Measurements from ENCODE around the gene AIDA.

DNA sequence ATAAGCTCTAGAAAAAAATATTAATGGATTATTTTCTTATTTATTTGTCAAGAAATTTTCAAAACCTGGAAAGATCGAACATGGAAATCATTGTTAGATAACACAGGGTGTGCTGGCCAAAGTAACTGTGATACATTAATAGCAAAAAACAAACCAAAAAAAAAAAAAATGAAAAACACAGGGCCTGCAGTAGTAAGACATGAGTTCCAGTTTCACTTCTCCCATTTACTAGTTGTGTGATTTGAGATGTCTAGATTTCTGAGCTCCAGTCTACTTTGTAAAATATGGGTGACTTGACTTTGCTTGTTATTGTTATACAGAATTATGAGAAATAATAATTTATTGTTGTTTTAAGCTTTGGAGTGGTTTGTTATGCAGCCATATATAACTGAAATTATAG lies 38.4 kb upstream of the AIDA start:
- no peak for TF ChIP-seq CEBPB (IDR thresholded peaks at IDR 0.05)
- TF ChIP-seq ESRRA (IDR thresholded peaks at IDR 0.05; ENCODE audit: borderline replicate concordance, low read length), result no peak
- no peak for TF ChIP-seq KDM1A (IDR thresholded peaks at IDR 0.05; ENCODE audit: low read depth)
- no peak for TF ChIP-seq POLR2A (IDR thresholded peaks at IDR 0.05; ENCODE audit: low read length)
- TF ChIP-seq, protein P1, sequence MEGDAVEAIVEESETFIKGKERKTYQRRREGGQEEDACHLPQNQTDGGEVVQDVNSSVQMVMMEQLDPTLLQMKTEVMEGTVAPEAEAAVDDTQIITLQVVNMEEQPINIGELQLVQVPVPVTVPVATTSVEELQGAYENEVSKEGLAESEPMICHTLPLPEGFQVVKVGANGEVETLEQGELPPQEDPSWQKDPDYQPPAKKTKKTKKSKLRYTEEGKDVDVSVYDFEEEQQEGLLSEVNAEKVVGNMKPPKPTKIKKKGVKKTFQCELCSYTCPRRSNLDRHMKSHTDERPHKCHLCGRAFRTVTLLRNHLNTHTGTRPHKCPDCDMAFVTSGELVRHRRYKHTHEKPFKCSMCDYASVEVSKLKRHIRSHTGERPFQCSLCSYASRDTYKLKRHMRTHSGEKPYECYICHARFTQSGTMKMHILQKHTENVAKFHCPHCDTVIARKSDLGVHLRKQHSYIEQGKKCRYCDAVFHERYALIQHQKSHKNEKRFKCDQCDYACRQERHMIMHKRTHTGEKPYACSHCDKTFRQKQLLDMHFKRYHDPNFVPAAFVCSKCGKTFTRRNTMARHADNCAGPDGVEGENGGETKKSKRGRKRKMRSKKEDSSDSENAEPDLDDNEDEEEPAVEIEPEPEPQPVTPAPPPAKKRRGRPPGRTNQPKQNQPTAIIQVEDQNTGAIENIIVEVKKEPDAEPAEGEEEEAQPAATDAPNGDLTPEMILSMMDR (IDR thresholded peaks at IDR 0.05), result no peak
- no peak for TF ChIP-seq RAD21 (conservative IDR thresholded peaks at IDR 0.05 in 1 of 2, IDR thresholded peaks at IDR 0.05 in 1 of 2)
- TF ChIP-seq RFX5 (IDR thresholded peaks at IDR 0.05), result no peak
- TF ChIP-seq, protein P2, sequence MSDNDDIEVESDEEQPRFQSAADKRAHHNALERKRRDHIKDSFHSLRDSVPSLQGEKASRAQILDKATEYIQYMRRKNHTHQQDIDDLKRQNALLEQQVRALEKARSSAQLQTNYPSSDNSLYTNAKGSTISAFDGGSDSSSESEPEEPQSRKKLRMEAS (IDR thresholded peaks at IDR 0.05), result no peak
- no peak for TF ChIP-seq ZSCAN20 (CRISPR knock-in tag; IDR thresholded peaks at IDR 0.05)
- TF ChIP-seq REST (IDR thresholded peaks at IDR 0.05), result no peak
- TF ChIP-seq JUNB (IDR thresholded peaks at IDR 0.05), result no peak
- TF ChIP-seq EP300 (IDR thresholded peaks at IDR 0.05), result no peak

All from A549 (cell line).